ENCODE data around the gene TSSC4.

The TSSC4 gene

GRCh38 chr11:2451916-2452315 is 51.4 kb downstream of the TSSC4 start:
- no peak for DNase-seq

GRCh38 chr11:2452321-2453012 is 51.9 kb downstream of the TSSC4 start:
- no peak for DNase-seq

GRCh38 chr11:2453436-2453835 is 52.9 kb downstream of the TSSC4 start:
- DNase-seq: no peak

All from CD4-positive, alpha-beta T cell treated with Interleukin-4 for 1 hour (primary cell).